WTC11 (cell line): ENCODE results near the gene ZNF747. TPM values are rescaled to one million over a fixed set of nuclear protein-coding genes. Genes with fewer than 3 reads are reported as not detected.

ENCODE experiments used
- ATAC-seq: fragments of 200-7000 bp; cut with Tn5 transposase; 2 replicates; pipeline ENCODE4 v1.10.0; 2021; ENCODE audit warnings: mild to moderate bottlenecking, moderate library complexity
- CTCF ChIA-PET: fragments of 300-600 bp; sonication (Branson Sonifier 250); formaldehyde crosslinking; loops from one replicate; lab custom pipeline; 2021; ENCODE audit warnings: antibody characterized with exemption; lab: Charles Lee
- POLR2A ChIA-PET: fragments of 350-600 bp; sonication (Branson Sonifier 250); formaldehyde crosslinking; loops from one replicate; lab custom pipeline; 2021; ENCODE audit warnings: antibody characterized with exemption; lab: Charles Lee
- DNase-seq: peaks from one replicate; pipeline ENCODE4 v3.0.0; 2021; ENCODE audit warnings: low spot score
- H3K27ac Mint-ChIP-seq: 2 replicates; pipeline ENCODE4 v1.8.0; 2021; ENCODE audit warnings: mixed read lengths
- H3K27me3 Mint-ChIP-seq: 2 replicates; pipeline ENCODE4 v1.8.0; 2021; ENCODE audit warnings: low read depth, mild to moderate bottlenecking, moderate library complexity, mixed read lengths
- H3K36me3 Mint-ChIP-seq: 2 replicates; pipeline ENCODE4 v1.8.0; 2021; ENCODE audit warnings: mixed read lengths
- H3K4me1 Mint-ChIP-seq: 2 replicates; pipeline ENCODE4 v1.8.0; 2022; ENCODE audit warnings: mixed read lengths
- H3K4me3 Mint-ChIP-seq: 2 replicates; pipeline ENCODE4 v1.8.0; 2021; ENCODE audit warnings: mild to moderate bottlenecking, moderate library complexity, mixed read lengths
- H3K9me3 Mint-ChIP-seq: 2 replicates; pipeline ENCODE4 v1.8.0; 2021; ENCODE audit warnings: mixed read lengths
- AR ChIP-seq: fragments of 250-450 bp; sonication (Bioruptor Pico); IDR thresholded peaks from 2 replicates; pipeline ENCODE4 v1.9.0; 2021; ENCODE audit warnings: mild to moderate bottlenecking
- ATF1 ChIP-seq: sonication (generic); formaldehyde crosslinking; IDR thresholded peaks from 2 replicates; pipeline ENCODE4 v1.8.1; 2023; ENCODE audit warnings: mild to moderate bottlenecking, moderate library complexity, missing genetic modification reagents
- E2F4 ChIP-seq: sonication (generic); formaldehyde crosslinking; IDR thresholded peaks from 2 replicates; pipeline ENCODE4 v1.8.1; 2022; ENCODE audit warnings: low read depth, mild to moderate bottlenecking, moderate library complexity, missing genetic modification reagents, borderline replicate concordance
- EMX1 ChIP-seq: fragments of 250-450 bp; sonication (Bioruptor Pico); IDR thresholded peaks from 2 replicates; pipeline ENCODE4 v1.8.0; 2021; ENCODE audit warnings: mild to moderate bottlenecking
- ETV6 ChIP-seq: sonication (generic); formaldehyde crosslinking; IDR thresholded peaks from 2 replicates; pipeline ENCODE4 v1.8.1; 2022; ENCODE audit warnings: mild to moderate bottlenecking, missing genetic modification reagents
- FOXP1 ChIP-seq: sonication (generic); formaldehyde crosslinking; IDR thresholded peaks from 2 replicates; pipeline ENCODE4 v1.8.0; 2022; ENCODE audit warnings: missing genetic modification reagents, mild to moderate bottlenecking, moderate library complexity, borderline replicate concordance
- GTF2I ChIP-seq: fragments of 250-450 bp; sonication (Bioruptor Pico); conservative IDR thresholded peaks from 2 replicates; pipeline ENCODE4 v1.4.0; 2021; ENCODE audit warnings: mild to moderate bottlenecking
- KAT7 ChIP-seq: sonication (generic); formaldehyde crosslinking; IDR thresholded peaks from 2 replicates; pipeline ENCODE4 v1.8.1; 2023; ENCODE audit warnings: missing genetic modification reagents, mild to moderate bottlenecking, borderline replicate concordance
- RELA ChIP-seq: sonication (generic); formaldehyde crosslinking; IDR thresholded peaks from 2 replicates; pipeline ENCODE4 v1.8.1; 2022; ENCODE audit warnings: missing genetic modification reagents, mild to moderate bottlenecking, borderline replicate concordance
- SMAD3 ChIP-seq: sonication (generic); formaldehyde crosslinking; IDR thresholded peaks from 2 replicates; pipeline ENCODE4 v1.8.0; 2022; ENCODE audit warnings: missing genetic modification reagents, mild to moderate bottlenecking, borderline replicate concordance
- ZNF396 ChIP-seq: fragments of 250-450 bp; sonication (Bioruptor Pico); IDR thresholded peaks from 2 replicates; pipeline ENCODE4 v1.8.0; 2021; ENCODE audit warnings: mild to moderate bottlenecking, moderate library complexity, borderline replicate concordance
- ZNF423 ChIP-seq: fragments of 250-450 bp; sonication (Bioruptor Pico); IDR thresholded peaks from 2 replicates; pipeline ENCODE4 v2.1.2; 2022; ENCODE audit warnings: mild to moderate bottlenecking, moderate library complexity
- total RNA-seq: library from RNA; stranded (reverse); gene quantifications from 3 replicates; pipeline ENCODE4 v1.2.3, GENCODE V29; 2021
- TF ChIP-seq, protein P1 (sequence below): sonication (generic); formaldehyde crosslinking; conservative IDR thresholded peaks from 2 replicates; pipeline ENCODE4 v1.8.1; 2023; ENCODE audit warnings: mild to moderate bottlenecking, low read depth, missing genetic modification reagents, moderate library complexity
- TF ChIP-seq, protein P2 (sequence below): sonication (generic); formaldehyde crosslinking; IDR thresholded peaks from 2 replicates; pipeline ENCODE4 v1.8.1; 2022; ENCODE audit warnings: mild to moderate bottlenecking, moderate library complexity, missing genetic modification reagents
- TF ChIP-seq, protein P3 (sequence below): sonication (generic); formaldehyde crosslinking; IDR thresholded peaks from 2 replicates; pipeline ENCODE4 v1.8.0; 2022; ENCODE audit warnings: mild to moderate bottlenecking, missing genetic modification reagents
- TF ChIP-seq, protein P4 (sequence below): fragments of 250-450 bp; sonication (Bioruptor Pico); conservative IDR thresholded peaks from 2 replicates; pipeline ENCODE4 v1.9.0; 2021; ENCODE audit warnings: mild to moderate bottlenecking

Gene ZNF747
- total RNA-seq, 1 experiment from 2014 or later: 11.3 TPM

- no peak overlapping the region for H3K4me3 Mint-ChIP-seq
- ATAC-seq: no peak
- peaks cover 18% of the 10 kb centered on the region for H3K36me3 Mint-ChIP-seq
- ChIA-PET CTCF (interaction anchor here (0.6 kb wide), 1 partner anchor 22 kb away, joined by 3 read pairs; no protein-coding TSS in a partner anchor), POLR2A (interaction anchor here (0.7 kb wide), 1 partner anchor 20 kb away, joined by 4 read pairs; the partner anchor contains the start of gene ZNF747)
- no peaks in the 10 kb centered on the region for H3K27me3 Mint-ChIP-seq
- no peak for DNase-seq
- peaks cover 20% of the 10 kb centered on the region for H3K4me1 Mint-ChIP-seq
- no peaks in the 10 kb centered on the region for H3K9me3 Mint-ChIP-seq
- no peak overlapping the region for H3K27ac Mint-ChIP-seq
- TF ChIP-seq SMAD3 (CRISPR knock-in tag): no peak
- no peak for TF ChIP-seq ZNF396 (CRISPR knock-in tag)
- no peak for TF ChIP-seq AR (CRISPR knock-in tag)
- TF ChIP-seq, protein P1, sequence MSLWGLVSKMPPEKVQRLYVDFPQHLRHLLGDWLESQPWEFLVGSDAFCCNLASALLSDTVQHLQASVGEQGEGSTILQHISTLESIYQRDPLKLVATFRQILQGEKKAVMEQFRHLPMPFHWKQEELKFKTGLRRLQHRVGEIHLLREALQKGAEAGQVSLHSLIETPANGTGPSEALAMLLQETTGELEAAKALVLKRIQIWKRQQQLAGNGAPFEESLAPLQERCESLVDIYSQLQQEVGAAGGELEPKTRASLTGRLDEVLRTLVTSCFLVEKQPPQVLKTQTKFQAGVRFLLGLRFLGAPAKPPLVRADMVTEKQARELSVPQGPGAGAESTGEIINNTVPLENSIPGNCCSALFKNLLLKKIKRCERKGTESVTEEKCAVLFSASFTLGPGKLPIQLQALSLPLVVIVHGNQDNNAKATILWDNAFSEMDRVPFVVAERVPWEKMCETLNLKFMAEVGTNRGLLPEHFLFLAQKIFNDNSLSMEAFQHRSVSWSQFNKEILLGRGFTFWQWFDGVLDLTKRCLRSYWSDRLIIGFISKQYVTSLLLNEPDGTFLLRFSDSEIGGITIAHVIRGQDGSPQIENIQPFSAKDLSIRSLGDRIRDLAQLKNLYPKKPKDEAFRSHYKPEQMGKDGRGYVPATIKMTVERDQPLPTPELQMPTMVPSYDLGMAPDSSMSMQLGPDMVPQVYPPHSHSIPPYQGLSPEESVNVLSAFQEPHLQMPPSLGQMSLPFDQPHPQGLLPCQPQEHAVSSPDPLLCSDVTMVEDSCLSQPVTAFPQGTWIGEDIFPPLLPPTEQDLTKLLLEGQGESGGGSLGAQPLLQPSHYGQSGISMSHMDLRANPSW (CRISPR knock-in tag): no peak
- TF ChIP-seq, protein P2, sequence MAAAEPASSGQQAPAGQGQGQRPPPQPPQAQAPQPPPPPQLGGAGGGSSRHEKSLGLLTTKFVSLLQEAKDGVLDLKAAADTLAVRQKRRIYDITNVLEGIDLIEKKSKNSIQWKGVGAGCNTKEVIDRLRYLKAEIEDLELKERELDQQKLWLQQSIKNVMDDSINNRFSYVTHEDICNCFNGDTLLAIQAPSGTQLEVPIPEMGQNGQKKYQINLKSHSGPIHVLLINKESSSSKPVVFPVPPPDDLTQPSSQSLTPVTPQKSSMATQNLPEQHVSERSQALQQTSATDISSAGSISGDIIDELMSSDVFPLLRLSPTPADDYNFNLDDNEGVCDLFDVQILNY: no peak
- no peak for TF ChIP-seq RELA
- TF ChIP-seq ETV6 (CRISPR knock-in tag): no peak
- TF ChIP-seq EMX1 (CRISPR knock-in tag): no peak
- TF ChIP-seq ZNF423 (CRISPR knock-in tag): no peak
- no peak for TF ChIP-seq ATF1 (CRISPR knock-in tag)
- no peak for TF ChIP-seq KAT7 (CRISPR knock-in tag)
- TF ChIP-seq E2F4 (CRISPR knock-in tag): no peak
- TF ChIP-seq, protein P3, sequence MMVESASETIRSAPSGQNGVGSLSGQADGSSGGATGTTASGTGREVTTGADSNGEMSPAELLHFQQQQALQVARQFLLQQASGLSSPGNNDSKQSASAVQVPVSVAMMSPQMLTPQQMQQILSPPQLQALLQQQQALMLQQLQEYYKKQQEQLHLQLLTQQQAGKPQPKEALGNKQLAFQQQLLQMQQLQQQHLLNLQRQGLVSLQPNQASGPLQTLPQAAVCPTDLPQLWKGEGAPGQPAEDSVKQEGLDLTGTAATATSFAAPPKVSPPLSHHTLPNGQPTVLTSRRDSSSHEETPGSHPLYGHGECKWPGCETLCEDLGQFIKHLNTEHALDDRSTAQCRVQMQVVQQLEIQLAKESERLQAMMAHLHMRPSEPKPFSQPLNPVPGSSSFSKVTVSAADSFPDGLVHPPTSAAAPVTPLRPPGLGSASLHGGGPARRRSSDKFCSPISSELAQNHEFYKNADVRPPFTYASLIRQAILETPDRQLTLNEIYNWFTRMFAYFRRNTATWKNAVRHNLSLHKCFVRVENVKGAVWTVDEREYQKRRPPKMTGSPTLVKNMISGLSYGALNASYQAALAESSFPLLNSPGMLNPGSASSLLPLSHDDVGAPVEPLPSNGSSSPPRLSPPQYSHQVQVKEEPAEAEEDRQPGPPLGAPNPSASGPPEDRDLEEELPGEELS (CRISPR knock-in tag): no peak
- no peak for TF ChIP-seq FOXP1 (CRISPR knock-in tag)
- TF ChIP-seq, protein P4, sequence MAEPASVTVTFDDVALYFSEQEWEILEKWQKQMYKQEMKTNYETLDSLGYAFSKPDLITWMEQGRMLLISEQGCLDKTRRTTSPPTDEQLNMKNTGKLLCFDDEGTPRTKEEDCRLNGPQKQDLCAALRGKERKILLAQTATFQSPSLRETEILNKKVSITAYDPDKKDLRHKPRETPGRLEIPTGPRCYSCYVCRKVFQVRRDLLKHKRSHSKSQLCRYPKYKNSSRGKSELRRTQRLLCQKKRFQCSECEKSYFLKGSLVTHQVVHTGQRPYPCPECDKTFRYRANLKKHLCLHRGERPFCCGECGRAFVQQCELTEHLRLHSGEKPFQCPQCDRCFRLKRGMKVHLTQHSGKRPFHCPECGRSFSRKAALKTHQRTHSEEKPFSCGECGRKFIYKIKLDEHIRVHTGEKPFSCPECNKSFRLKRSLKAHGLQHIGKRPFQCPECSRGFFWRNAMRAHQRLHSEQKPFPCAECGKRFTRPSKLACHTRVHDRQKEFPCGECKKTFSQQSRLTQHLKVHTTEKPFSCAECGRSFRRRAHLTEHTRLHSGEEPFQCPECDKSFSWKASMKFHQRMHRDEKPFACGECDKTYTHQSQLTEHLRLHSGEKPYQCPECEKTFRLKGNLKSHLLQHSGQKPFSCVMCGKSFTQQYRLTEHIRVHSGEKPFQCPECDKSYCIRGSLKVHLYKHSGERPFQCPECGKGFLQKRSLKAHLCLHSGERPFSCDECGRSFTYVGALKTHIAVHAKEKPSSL (CRISPR knock-in tag): no peak
- TF ChIP-seq GTF2I (CRISPR knock-in tag): no peak
Observed at GRCh38 chr16:30554557-30555314, 20.1 kb upstream of the ZNF747 start.
